ENCODE results near the gene MAGI1.

Gene MAGI1

GRCh38 chr3:65785065-65785645 is 253.6 kb downstream of the MAGI1 start:
- peak; percentile 41 for DNase-seq

- no peak for DNase-seq
Measured at GRCh38 chr3:65783117-65783516, 255.6 kb downstream of the MAGI1 start.

- no peak for DNase-seq
Measured at GRCh38 chr3:65781594-65781993, 257.1 kb downstream of the MAGI1 start.

GRCh38 chr3:65779390-65779789 is 259.3 kb downstream of the MAGI1 start:
- DNase-seq, result no peak

GRCh38 chr3:65778968-65779367 is 259.8 kb downstream of the MAGI1 start:
- DNase-seq, result no peak

GRCh38 chr3:65777050-65777449 is 261.7 kb downstream of the MAGI1 start:
- no peak for DNase-seq

- no peak for DNase-seq
Measured at GRCh38 chr3:65776494-65776893, 262.2 kb downstream of the MAGI1 start.

- no peak for DNase-seq
Measured at GRCh38 chr3:65776081-65776480, 262.6 kb downstream of the MAGI1 start.

- no peak for DNase-seq
Measured at GRCh38 chr3:65772758-65773157, 266.0 kb downstream of the MAGI1 start.

- DNase-seq, result no peak
Measured at GRCh38 chr3:65767551-65767950, 271.2 kb downstream of the MAGI1 start.

- no peak for DNase-seq
Measured at GRCh38 chr3:65762235-65762580, 276.5 kb downstream of the MAGI1 start.

GRCh38 chr3:65761446-65762234 is 277.1 kb downstream of the MAGI1 start:
- DNase-seq, result no peak

- DNase-seq, result no peak
Measured at GRCh38 chr3:65758876-65759598, 279.7 kb downstream of the MAGI1 start.

GRCh38 chr3:65758438-65758837 is 280.3 kb downstream of the MAGI1 start:
- DNase-seq, result no peak

GRCh38 chr3:65752636-65753035 is 286.1 kb downstream of the MAGI1 start:
- no peak for DNase-seq

- no peak for DNase-seq
Measured at GRCh38 chr3:65751123-65751700, 287.5 kb downstream of the MAGI1 start.

GRCh38 chr3:65749066-65749465 is 289.7 kb downstream of the MAGI1 start:
- DNase-seq, result no peak

GRCh38 chr3:65748326-65748725 is 290.4 kb downstream of the MAGI1 start:
- no peak for DNase-seq

- no peak for DNase-seq
Measured at GRCh38 chr3:65746848-65747247, 291.9 kb downstream of the MAGI1 start.

GRCh38 chr3:65745306-65745705 is 293.4 kb downstream of the MAGI1 start:
- no peak for DNase-seq

GRCh38 chr3:65742914-65743313 is 295.8 kb downstream of the MAGI1 start:
- DNase-seq, result no peak

- DNase-seq, result no peak
Measured at GRCh38 chr3:65741540-65741939, 297.2 kb downstream of the MAGI1 start.

- no peak for DNase-seq
Measured at GRCh38 chr3:65739901-65740541, 298.7 kb downstream of the MAGI1 start.

Data from NCI-H345 (cell line).